HepG2 (cell line): Measurements from ENCODE around the gene COG1. TPM values are rescaled to one million over a fixed set of nuclear protein-coding genes. Genes with fewer than 3 reads are reported as not detected.

Source experiments
- LCORL ChIP-seq, 2 experiments: fragments of 450-650 bp in 1 of 2; sonication (generic) in 1 of 2; formaldehyde crosslinking in 1 of 2; IDR thresholded peaks; 2 replicates each; pipeline versions ENCODE4 v1.5.0 to v1.6.1; 2017 to 2020; ENCODE audit warnings: antibody characterized with exemption in 1 of 2, missing genetic modification reagents in 1 of 2
- MTA3 ChIP-seq: sonication (generic); formaldehyde crosslinking; IDR thresholded peaks from 2 replicates; pipeline ENCODE4 v1.4.0; 2020; ENCODE audit warnings: missing genetic modification reagents
- NCOA1 ChIP-seq: sonication (generic); formaldehyde crosslinking; IDR thresholded peaks from 2 replicates; pipeline ENCODE4 v1.9.0; 2021; ENCODE audit warnings: missing genetic modification reagents
- NR2F6 ChIP-seq, 2 experiments: IDR thresholded peaks; 2 replicates each; pipeline ENCODE4 v1.6.1; 2016; ENCODE audit warnings: antibody characterized with exemption in 1 of 2, mild to moderate bottlenecking in 1 of 2
- U2AF1 ChIP-seq: fragments of 200-400 bp; formaldehyde crosslinking; optimal IDR thresholded peaks from 2 replicates; pipeline ENCODE3; 2017; ENCODE audit warnings: mild to moderate bottlenecking, low read depth, low read length
- ZNF138 ChIP-seq: sonication (generic); formaldehyde crosslinking; IDR thresholded peaks from 2 replicates; pipeline ENCODE4 v1.5.0; 2020; ENCODE audit warnings: mild to moderate bottlenecking, low read depth, missing genetic modification reagents
- ZNF253 ChIP-seq: sonication (generic); formaldehyde crosslinking; IDR thresholded peaks from 2 replicates; pipeline ENCODE4 v1.8.0; 2022; ENCODE audit warnings: mild to moderate bottlenecking, missing genetic modification reagents, borderline replicate concordance
- ZNF264 ChIP-seq: sonication (generic); formaldehyde crosslinking; IDR thresholded peaks from 2 replicates; pipeline ENCODE4 v1.4.0; 2020; ENCODE audit warnings: missing genetic modification reagents
- ZNF280D ChIP-seq: sonication (generic); formaldehyde crosslinking; IDR thresholded peaks from 2 replicates; pipeline ENCODE4 v1.5.1; 2020; ENCODE audit warnings: mild to moderate bottlenecking, missing genetic modification reagents
- ZNF496 ChIP-seq: sonication (generic); formaldehyde crosslinking; IDR thresholded peaks from 2 replicates; pipeline ENCODE4 v1.8.1; 2023; ENCODE audit warnings: mild to moderate bottlenecking, moderate library complexity, missing genetic modification reagents; ENCODE audit not compliant: insufficient replicate concordance
- ZNF609 ChIP-seq: sonication (generic); formaldehyde crosslinking; IDR thresholded peaks from 2 replicates; pipeline ENCODE4 v1.4.0; 2020; ENCODE audit warnings: mild to moderate bottlenecking, missing genetic modification reagents, borderline replicate concordance
- ZNF619 ChIP-seq: sonication (generic); formaldehyde crosslinking; IDR thresholded peaks from 2 replicates; pipeline ENCODE4 v1.4.0; 2020; ENCODE audit warnings: mild to moderate bottlenecking, missing genetic modification reagents
- ZNF670 ChIP-seq: sonication (generic); formaldehyde crosslinking; IDR thresholded peaks from 2 replicates; pipeline ENCODE4 v1.8.0; 2022; ENCODE audit warnings: mild to moderate bottlenecking, missing genetic modification reagents, borderline replicate concordance
- polyA plus RNA-seq, 8 experiments: library from polyadenylated mRNA; depleted of rRNA in 3 of 8; stranded (reverse) in 7 of 8; unstranded in 1 of 8; fragments of >200 nt; fragmentation: Illumina TruSeq in 4 of 8; extraction: Trizol in 4 of 8; gene quantifications; 2 replicates each; pipeline versions ENCODE4 v1.2.1 to v1.2.3, GENCODE V29; 2011 to 2016; ENCODE audit warnings: low read depth in 4 of 8, missing spikeins in 1 of 8, mixed read lengths in 1 of 8; ENCODE audit not compliant: insufficient read depth in 1 of 8
- total RNA-seq, 5 experiments: library from RNA; depleted of rRNA; stranded (reverse); fragments of >200 nt; fragmentation: Illumina TruSeq; extraction: Trizol; gene quantifications; 2 replicates each; pipeline ENCODE4 v1.2.3, GENCODE V29; 2016; ENCODE audit warnings: low read depth in 1 of 5
- TF ChIP-seq, protein P1 (sequence below): IDR thresholded peaks from 2 replicates; pipeline ENCODE4 v1.6.1; 2018; ENCODE audit warnings: missing genetic modification reagents, mild to moderate bottlenecking, missing compliant biosample characterization
- TF ChIP-seq, protein P2 (sequence below): sonication (generic); formaldehyde crosslinking; IDR thresholded peaks from 2 replicates; pipeline ENCODE4 v1.5.1; 2020; ENCODE audit warnings: missing genetic modification reagents, mild to moderate bottlenecking, borderline replicate concordance

Gene COG1
- total and polyA plus RNA-seq, 2 of the 13 experiments (the other 11 are each of a cell fraction or from before 2014, with no cell fraction given): 36.6 to 39.7 TPM

DNA sequence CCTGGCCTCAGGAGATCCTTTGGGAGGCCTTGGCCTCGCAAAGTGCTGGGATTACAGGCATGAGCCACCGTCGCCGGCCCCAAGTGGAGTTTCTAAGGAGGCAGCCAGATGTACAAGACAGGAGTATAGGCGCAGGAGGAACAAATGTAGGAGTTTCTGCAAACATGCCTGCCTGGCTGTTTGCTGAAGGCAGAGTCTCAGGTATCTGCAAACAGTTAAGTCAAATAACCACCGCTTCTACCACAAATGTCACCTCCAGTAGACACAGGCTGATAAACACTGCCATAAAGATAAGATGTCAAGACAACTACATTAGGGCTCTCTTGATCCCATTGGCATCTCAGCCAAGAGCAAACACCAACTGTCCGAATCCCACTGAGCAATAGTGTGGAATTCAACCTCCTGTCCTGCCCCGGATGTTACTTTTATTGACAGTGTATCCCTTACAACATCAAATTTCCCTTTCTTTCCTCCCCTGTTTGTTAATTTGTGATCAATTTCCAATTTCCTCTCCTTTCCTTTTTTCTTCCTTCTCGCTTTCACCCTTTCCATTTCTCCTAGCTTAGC is 5.6 kb upstream of the COG1 start (continued):
- TF ChIP-seq ZNF280D (CRISPR knock-in tag): peak; percentile 34; the same call in 1 of the 2 replicates
- TF ChIP-seq, protein P1, sequence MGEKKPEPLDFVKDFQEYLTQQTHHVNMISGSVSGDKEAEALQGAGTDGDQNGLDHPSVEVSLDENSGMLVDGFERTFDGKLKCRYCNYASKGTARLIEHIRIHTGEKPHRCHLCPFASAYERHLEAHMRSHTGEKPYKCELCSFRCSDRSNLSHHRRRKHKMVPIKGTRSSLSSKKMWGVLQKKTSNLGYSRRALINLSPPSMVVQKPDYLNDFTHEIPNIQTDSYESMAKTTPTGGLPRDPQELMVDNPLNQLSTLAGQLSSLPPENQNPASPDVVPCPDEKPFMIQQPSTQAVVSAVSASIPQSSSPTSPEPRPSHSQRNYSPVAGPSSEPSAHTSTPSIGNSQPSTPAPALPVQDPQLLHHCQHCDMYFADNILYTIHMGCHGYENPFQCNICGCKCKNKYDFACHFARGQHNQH (CRISPR knock-in tag): peak; percentile 95
- TF ChIP-seq ZNF670 (CRISPR knock-in tag): no peak
- 0 out of 2 replicates have a peak, but pooled peaks have one; percentile 31 for TF ChIP-seq ZNF253
- peak; percentile 78; the same call in 1 of the 2 replicates for TF ChIP-seq NCOA1 (CRISPR knock-in tag)
- no peak for TF ChIP-seq LCORL (IDR thresholded peaks at IDR 0.05)
- TF ChIP-seq LCORL (CRISPR knock-in tag; IDR thresholded peaks at IDR 0.05): peak; percentile 92
- TF ChIP-seq MTA3 (CRISPR knock-in tag): no peak
- TF ChIP-seq ZNF496: no peak
- TF ChIP-seq U2AF1: no peak
- TF ChIP-seq NR2F6 (IDR thresholded peaks at IDR 0.05): peak; percentile 99
- peak; percentile 94 for TF ChIP-seq NR2F6 (CRISPR knock-in tag; IDR thresholded peaks at IDR 0.05)
- TF ChIP-seq, protein P2, sequence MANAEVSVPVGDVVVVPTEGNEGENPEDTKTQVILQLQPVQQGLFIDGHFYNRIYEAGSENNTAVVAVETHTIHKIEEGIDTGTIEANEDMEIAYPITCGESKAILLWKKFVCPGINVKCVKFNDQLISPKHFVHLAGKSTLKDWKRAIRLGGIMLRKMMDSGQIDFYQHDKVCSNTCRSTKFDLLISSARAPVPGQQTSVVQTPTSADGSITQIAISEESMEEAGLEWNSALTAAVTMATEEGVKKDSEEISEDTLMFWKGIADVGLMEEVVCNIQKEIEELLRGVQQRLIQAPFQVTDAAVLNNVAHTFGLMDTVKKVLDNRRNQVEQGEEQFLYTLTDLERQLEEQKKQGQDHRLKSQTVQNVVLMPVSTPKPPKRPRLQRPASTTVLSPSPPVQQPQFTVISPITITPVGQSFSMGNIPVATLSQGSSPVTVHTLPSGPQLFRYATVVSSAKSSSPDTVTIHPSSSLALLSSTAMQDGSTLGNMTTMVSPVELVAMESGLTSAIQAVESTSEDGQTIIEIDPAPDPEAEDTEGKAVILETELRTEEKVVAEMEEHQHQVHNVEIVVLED (CRISPR knock-in tag): no peak
- peak; percentile 100 for TF ChIP-seq ZNF609
- peak; percentile 85; the same call in 1 of the 2 replicates for TF ChIP-seq ZNF264
- no peak; the same call in 1 of the 2 replicates for TF ChIP-seq ZNF619 (CRISPR knock-in tag)
- TF ChIP-seq ZNF138 (CRISPR knock-in tag): no peak
